NCI-H748 treated with DMSO at 0.1 percent for 48 hours (cell line): ENCODE results near the gene ZDHHC20.

Experiments used
- DNase-seq: peaks from one replicate; lab custom pipeline; 2025; lab: John Stamatoyannopoulos, UW

Gene ZDHHC20, protein sequence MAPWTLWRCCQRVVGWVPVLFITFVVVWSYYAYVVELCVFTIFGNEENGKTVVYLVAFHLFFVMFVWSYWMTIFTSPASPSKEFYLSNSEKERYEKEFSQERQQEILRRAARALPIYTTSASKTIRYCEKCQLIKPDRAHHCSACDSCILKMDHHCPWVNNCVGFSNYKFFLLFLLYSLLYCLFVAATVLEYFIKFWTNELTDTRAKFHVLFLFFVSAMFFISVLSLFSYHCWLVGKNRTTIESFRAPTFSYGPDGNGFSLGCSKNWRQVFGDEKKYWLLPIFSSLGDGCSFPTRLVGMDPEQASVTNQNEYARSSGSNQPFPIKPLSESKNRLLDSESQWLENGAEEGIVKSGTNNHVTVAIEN

DNA sequence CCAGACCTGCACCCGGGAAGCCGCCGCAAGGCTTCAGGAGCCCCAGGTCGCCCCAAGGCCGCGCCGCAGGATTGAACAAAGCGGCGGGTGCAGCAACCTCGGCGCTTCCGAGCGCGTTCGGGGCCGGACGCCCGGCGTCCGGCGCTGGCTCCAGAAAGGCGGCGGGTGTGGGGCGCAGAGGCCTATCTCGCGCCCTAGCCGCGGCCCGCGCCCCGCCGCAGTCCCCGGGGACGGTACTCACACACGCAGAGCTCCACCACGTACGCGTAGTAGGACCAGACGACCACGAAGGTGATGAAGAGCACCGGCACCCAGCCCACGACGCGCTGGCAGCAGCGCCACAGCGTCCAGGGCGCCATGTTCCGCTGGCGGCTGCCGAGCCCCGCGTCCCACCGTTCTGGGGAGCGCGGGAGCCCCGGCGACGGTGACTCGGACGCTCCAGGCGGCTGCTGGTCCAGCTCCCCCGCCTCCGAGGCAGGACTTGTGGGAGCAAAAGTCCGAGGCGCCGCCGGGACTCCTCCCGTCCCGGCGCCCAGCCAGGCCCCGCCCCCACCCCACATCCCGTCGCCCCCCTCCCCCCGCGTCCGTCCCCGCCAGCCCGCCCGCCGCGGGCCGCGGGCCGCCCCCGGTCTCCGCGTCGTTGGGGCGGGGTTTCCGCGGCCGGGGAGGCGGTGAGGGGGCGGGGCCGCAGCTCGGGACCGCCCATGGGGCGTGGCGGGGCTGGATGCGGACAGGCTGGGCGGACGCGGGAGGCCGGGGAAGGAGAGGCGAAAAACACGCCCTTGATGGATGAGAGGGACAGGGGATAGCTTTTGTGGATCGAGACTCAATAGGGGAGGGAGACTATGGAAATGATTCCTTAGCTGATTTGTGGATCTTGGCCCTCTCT, at the start of gene ZDHHC20:
Gene ZDHHC20, minus strand, starts transcription at position 491 of the 889 bp plus-strand sequence. Its CDS starts 132 bp downstream, at position 359.
- DNase-seq, result peak; percentile 90

DNA sequence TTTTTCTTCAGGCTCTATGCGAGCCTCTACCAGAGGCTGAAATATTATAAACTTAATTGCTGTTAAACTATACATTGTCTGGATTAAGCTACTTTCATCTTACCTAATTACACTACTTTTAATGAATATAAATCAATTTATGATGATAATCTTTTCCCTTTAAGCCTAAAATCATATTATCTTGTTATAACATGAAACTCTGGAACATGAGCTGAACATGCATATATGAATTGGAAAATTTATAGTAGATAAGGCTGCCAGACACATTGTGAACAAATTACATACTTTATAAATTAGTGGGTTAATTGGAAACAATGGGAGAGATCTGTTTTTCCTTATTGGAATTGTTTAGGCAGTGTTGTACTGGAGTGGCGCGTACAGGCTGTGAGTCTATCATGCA, 45.3 kb upstream of the ZDHHC20 start:
- DNase-seq, result no peak

DNA sequence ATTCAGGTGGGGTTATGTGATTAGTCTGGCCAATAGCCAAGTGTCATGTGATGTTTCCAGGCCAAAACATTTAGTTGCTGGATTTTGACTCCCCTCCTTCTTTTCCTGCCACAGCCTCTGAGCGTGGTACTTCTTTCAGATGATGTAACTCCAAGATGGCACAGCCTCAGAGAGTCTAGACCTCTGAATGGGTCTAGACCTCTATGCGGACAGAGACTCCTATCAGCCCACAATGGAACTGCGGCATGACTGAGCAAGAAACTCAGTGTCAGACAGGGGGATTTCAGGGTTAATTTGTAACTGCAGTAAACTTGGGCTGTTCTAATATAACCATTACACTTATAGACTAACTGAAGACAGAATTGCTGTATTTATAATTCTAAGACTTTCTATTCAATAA, 42.6 kb upstream of the ZDHHC20 start:
- DNase-seq, result no peak

DNA sequence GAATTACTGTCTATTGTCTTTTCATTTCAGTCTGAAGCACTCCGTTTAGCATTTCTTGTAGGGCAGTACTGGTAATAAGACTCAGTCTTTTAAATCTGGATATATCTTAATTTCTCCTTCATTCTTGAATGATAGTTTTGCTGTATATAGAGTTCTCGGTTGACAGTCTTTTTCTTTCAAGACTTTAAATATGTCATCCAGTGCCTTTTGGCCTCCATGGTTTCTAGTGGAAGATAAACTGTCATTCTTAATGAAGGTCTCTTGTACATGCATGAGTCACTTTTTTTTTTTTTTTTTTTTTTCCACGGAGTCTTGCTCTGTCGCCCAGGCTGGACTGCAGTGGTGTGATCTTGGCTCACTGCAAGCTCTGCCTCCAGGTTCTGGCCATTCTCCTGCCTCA, 27.2 kb upstream of the ZDHHC20 start:
- DNase-seq, result no peak

DNA sequence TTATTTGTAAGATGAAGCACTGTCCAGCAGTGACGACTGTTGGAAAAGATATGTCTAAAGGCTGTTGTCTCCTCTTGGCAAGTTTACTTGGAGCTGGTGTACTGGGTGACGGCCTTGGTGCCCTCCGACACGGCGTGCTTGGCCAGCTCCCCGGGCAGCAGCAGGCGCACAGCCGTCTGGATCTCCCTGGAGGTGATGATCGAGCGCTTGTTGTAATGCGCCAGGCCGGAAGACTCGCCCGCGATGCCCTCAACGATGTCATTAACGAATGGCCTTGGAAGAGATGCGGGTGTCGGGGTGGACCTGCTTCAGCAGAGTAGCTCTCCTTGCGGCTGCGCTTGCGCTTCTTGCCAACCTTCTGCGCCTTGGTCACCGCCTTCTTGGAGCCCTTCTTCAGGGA, 24.6 kb upstream of the ZDHHC20 start:
- no peak for DNase-seq

DNA sequence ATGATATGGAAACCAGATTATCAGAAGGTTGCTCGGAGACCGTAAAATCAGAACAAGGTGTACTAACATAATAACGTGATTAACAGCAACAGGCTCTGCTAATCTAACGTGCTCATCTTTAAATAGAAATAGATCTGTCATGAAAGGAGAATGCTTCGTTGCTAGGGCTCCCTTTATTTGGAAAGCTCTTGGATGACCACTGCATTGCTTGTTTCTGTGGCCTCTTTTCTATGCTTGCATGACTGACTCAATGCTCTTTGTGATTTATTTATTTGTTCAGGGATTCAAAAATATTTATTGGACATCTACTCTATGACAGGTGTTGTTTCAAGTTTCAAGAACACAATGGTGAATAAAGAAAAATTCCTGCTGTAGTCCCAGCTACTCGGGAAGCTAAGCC, 22.3 kb upstream of the ZDHHC20 start:
- peak; percentile 93 for DNase-seq

DNA sequence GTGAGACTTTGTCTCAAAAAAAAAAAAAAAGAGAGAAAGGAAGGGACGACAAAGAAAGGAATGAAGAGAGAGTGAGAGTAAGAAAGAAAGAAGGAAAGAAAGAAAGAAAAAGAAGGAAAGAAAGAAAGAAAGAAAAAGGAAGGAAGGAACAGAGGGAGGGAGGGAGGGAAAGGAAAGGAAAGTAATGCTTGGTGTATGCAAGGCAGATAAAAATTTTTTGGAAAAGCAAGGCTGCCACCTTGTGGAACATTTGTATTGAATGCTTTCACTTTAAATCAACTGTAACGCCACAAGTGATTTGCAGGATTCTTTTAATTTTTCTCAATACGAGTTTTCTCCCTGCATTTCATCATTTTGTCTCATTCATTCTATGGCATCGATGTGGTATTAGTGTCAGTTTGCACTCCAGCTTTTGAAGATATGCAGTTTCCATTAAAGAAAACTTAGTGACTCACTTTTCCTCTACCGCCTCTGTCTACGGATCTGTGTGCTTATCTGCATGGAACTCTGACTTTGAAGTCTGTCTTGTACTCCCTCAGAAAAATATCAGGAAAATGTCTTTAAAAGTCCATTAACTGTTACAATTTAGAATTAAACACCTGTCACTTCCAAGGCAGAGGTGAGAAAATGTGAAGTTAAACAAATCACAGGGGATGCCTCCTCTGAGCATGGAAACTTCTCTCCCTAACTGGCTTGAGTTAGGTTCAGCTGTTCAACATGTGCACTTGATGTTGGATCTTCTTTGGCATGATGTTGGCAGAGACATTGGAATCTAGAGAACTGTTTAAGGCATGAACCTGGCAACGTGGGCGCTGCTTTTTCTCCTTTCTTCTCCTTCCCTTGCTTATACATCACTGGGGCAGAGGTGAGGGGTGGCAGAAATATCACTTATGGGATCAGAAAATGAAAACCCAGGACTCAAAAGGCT, 20.0 kb upstream of the ZDHHC20 start:
- DNase-seq, result peak; percentile 92

DNA sequence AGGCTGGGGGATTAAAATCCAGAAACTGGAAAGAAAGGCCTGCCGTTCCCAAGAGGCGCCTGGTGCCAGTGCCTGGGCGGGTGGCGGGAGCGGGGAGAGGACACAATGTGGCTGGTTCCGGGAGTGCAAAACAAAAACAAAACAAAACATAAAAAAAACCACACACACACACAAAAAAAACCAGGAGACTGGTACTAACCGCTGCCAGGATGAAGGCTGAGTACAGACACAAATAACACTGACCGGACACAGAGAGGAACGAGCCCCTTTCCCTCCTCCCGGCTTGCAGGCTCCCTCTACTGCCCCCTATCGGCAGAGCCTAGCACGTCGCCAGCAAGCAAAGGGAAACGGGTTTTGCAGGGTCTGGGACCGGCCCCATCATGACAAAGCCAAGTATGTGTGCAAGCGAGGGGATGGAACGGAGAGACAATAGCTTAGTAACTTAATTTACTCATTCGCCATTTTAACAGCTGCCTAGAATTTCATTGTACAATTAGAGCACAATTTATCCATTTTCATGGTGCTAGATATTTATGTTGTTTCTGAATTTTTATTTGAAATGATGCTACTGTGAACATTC, 17.9 kb upstream of the ZDHHC20 start:
- DNase-seq, result peak; percentile 97

DNA sequence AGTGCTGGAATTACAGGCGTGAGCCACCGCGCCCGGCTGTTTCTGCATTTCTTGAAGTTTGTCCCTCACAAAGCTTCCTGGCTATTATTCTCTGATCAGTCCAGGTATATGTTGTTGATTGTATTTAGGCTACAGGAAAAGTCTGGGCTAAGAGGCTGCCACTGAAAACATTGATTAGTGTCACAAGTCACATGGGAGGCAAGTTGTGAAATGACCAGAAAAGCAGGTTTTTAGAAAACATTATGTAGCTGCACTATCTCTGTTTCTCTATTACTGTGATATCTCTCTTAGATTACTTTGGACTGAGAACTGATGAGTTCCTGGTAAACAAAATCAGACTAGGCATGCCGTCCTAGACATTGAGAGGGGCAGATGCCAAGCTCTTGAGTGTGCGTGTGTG, 16.0 kb upstream of the ZDHHC20 start:
- no peak for DNase-seq

DNA sequence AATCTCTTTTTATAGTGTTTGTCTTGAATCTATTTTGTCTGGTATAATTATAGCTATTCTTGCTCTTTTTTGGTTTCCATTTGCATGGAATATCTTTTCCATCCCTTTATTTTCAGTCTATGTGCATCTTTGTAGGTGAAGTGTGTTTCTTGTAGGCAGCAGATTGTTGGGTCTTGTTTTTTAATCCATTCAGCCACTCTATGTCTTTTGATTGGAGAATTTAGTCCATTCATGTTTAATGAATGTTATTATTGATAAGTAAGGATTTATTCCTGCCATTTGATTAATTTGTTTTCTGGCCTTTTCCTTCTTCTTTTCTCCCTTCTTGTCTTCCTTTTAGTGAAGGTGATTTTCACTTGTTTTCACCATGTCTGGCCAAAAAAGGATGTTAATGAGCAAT, 11.7 kb upstream of the ZDHHC20 start:
- no peak for DNase-seq

DNA sequence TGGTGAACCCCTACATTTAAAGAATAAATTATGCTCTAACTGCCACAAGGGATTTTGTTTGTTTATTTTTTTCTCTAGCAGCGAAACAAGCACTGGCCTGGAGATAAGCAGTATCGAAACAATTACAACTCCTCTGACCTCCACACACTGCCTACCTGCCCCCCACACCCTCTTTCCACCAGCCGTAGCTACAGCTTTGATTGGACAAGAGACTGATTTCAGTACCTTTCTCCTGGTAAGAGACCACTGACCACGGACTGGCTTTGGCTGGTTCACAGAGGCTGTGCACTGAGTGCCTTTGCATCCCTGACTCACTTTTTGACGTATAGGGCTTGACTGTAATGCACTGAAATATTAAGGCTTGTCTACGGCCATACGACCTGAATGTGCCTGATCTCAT, 7.4 kb upstream of the ZDHHC20 start:
- no peak for DNase-seq

DNA sequence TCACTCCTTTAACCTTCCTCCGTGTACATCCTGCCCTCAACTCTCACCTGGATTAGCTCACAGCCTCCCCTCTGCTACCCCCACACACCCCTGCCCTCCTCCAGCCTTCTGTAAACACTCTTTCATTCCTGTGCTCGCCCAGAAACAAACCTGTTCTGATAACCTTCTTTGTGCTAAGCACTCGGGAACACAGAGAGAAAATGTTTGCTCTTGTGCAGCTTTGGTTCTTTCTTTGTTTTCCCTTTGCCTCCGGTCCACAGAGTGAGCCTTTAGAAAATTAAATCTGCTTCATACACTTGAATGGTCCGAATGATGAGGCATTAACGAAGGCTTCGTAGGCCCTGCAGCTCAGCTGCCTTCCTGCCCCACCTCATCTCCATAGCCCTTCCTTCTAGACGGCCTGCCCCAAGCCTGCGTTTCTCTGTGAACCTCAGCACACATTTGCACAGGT, 6.6 kb upstream of the ZDHHC20 start:
- no peak for DNase-seq

DNA sequence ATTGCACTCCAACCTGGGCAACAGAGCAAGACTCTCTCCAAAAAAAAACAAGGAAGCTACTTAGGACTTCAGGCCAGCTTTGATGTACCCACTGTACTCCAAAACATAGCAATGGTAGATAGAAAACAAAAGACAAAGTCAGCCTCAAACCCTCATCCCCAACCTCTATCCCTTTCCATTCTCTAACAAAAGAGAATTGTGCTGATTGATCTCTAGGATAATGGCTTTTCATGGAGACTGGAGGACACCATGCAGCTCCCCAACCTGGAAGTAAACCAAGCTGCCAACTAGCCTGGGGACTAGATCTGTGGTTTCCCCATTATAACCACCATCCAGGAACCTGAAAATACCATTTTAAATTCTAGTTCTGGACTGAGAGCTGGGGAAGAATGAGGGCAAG, 4.3 kb upstream of the ZDHHC20 start:
- DNase-seq, result no peak

DNA sequence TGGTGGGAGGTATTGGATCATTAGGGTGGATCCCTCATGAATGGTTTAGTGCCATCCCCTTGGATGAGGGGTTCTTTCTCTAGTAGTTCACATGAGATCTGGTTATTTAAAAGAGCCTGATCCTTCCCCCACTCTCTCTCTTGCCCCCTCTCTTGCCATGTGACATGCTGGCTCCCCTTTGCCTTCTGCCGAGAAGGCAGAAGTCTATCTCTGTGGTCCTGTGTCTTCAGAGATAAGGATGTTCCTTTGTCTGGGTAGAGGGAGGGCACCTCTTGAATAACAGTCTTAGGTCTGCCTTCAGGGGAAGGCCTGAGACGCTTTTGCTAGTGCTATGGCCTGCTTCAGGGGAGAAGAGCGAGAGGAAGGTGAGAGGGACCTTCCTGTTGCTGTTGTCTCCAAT, 2.0 kb upstream of the ZDHHC20 start:
- no peak for DNase-seq

DNA sequence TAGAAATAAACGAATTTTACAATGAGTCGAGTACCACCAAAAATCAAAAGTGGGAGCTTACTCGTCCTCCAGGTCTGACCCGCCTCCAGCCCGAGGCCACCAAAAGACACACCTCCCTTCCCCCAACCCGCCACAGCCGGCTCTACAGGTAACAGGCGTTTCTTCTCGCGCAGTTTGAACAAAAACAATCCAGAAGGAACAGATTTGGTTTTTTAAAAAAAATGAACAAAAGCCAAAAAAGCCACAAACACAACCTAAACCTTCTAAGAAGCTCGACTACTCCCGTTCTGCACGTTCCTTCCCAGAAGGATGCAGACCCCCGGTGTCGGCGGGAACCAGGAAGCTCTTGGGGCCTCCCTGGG, 671 bp downstream of the ZDHHC20 start:
- peak; percentile 68 for DNase-seq

DNA sequence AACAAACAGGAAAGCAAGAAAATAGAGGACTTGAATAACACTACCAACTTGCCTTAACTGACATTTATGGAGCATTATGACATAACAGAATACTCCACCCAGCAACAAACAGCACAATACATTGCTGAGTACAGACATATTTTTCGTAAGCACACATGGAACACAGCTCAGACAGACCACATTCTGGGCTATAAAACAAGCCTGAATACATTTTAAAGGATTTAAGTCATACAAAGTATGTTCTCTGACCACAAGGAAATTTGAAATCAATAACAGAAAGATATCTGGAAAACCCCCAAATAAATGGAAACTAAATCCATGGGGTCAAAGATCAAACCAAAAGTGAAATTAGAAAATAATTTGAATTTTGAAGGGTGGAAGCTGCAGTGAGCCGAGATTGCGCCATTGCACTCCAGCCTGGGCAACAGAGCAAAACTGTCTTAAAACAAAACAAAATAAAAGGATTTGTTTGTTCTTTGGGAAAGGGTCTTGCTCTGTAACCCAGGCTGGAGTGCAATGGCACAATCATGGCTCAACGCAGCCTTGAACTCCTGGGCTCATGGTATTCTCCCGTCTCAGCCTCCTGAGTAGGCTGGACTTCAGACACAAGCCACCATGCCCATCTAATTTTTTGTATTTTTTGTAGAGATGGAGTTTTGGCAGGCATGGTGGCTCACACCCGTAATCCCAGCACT, 5.6 kb downstream of the ZDHHC20 start:
- DNase-seq, result no peak

DNA sequence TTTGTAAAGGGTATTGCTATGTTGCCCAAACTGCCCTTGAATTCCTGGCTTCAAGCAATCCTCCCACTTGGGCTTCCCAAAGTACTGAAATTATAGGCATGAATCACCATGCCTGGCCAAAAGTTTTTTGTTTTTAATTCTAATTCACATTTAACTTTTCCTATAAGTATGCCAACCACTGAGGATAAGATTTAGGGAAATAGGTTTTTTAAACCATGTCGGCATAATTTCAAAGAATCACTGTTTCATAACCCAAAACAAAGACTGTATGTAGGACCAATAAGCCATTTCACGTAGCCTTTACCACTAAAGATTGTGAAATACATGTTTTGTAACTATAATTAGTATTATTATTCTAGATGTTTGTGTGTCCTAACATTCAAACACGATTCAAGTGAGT, 8.2 kb downstream of the ZDHHC20 start:
- DNase-seq, result no peak

DNA sequence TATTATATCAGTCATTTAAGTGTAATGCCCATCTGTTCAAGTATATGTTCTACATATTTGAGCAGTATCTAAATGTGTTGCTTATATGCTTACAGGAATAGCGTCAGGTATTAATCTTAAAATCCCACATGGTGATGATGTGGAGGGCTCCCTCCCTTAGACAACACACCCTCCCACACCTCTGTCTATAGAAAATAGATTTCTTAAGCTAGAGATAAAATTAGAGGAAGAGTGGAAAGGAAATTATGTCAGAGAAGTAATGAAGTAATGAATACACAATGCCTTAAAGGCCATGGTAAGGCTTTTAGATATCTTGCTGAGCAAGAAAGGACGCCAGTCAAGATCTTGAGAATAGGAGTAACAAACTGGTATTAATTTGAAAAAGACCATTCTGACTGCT, 12.4 kb downstream of the ZDHHC20 start:
- no peak for DNase-seq

DNA sequence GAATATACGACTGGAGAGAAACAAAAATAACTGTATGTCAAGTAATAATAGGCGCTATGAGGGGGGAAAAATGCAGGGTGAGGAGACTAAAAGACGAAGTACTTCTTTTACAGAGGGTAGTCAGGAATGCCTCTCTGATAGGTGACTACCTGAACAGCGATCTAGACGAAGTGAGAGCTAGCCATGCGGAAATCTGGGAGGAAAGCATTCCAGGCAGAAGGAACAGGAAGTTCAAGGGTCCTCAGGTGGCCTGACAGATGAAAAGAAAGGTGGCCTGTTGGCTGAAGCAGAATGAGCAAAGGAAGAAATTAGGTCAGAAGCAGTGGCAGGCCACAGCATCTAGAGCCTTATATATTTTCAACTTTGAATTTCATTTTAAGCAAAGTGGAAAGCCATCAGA, 13.3 kb downstream of the ZDHHC20 start:
- no peak for DNase-seq

DNA sequence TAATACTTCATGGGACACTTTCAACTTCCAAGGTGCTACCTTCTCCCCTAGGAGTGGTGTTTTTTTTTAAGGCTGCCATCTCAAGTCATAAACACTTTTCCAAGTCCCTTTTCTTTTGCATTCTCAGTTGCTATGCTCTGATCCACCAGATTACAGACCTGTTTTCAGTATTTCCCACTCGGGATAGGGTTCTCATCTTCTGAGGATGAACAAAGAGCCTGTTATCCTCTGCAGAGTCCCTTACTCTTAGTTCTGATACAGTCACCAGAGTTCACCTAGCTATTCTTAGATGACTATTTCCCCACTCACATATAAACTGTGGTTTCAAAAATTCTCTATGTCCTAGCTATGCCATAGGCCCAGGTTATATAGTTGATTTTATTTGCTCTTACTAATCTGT, 15.9 kb downstream of the ZDHHC20 start:
- no peak for DNase-seq

DNA sequence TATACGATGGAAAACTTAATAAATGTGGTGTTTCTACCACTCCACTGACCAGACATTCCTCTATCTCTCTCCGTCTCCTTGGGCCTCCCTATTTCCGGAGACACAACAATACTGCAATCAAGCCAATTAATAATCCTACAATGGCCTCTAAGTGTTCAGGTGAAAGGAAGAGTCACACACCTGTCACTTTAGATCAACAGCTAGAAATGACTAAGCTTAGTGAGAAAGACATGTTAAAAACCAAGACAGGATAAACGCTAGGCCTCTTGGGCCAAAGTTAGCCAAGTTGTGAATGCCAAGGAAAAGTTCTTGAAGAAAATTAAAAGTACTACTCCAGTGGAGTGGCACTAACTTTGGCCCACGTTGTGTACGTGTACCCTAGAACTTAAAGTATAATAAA, 22.5 kb downstream of the ZDHHC20 start:
- DNase-seq, result no peak
